ENCODE results near the gene VGF. TPM values are rescaled to one million over a fixed set of nuclear protein-coding genes. Genes with fewer than 3 reads are reported as not detected.
A peak's percentile ranks its signal among the peaks of the same experiment; 100 is the strongest.

VGF gene
- polyA plus RNA-seq, 5 donors, result 0.54 to 1.4 (median 0.90) TPM

DNA sequence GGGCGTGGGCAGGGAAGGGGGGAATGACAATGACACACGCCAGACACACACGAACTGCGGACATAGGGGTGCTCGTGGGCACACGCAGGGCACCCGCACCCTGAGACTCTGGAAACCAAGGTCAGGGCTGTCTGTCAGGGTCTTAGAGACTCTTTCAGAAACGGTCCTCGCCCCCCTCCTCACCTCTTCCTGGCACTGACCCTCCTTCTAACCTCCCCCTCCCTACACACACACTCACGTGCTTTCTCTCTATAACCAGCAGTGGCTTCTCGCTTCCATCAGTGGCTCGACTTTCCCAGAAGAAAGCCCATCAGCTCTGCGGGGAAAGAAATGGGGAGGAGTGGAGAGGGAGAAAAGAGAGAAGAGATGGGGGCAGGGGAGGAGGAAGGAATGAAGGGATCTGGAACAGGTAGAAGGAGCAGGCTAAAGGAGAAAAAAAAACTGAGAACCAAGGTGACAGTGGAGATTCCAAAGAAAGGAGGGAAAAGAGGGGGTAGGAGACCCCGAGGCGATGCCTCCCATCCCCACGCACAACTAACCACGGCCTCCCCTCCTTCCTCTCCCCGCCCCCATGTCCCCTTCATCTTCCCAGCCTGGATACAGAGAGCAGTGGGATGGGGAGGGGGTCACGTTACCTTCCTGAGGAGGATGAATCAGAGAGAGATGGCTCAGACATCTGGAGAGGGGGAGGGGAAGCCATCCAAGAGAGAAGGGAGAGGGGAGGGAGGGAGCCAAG lies 1.7 kb upstream of the VGF start:
- DNase-seq, result no peak

DNA sequence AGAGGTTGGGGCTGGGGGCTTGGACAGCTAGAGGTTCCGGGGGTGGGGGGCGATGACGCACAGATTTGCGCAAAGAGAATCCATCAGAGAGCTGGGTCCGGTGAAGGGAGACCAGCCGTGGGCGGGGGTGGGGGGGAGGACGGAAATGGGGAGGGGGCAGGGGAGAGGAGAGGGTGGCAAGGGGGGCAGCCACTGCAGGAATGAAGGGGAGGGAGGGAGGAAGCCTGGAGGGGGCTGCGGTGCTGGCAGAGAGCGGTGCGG lies 1.2 kb upstream of the VGF start:
- DNase-seq, result no peak

DNA sequence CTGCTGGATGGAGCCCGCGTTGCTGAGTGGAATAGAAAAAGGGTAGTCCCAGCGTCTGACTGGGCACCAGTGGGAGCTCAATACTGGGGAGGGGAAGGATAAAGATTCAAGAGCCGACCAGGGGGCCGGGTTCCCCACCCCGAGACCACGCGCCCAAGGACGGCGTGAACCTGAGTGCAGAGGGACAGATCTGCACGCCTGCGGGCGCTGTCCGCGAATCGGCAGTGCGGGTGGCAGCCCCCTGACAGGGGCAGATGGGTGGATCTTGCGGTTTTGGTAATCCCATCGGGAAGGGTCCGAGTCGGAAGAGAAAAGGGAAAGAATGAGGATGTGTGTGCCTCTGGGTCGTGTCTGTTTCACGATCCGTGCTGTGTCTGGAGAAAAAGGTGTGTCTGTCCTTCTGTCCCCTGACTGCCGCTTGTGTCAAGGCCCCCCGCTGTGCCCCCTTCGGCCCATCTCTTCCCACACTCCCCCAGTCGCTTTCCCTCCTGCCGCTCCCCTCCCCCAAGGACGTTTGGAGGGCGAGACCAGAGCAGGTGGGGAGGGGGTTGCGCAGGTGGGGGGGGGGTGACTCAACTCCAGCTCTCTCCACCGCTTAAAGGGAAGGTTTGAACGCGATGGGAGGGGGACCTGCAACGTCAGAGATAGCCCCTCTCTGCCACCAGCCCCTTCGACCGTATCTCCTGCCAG lies 734 bp upstream of the VGF start:
- no peak for DNase-seq

DNA sequence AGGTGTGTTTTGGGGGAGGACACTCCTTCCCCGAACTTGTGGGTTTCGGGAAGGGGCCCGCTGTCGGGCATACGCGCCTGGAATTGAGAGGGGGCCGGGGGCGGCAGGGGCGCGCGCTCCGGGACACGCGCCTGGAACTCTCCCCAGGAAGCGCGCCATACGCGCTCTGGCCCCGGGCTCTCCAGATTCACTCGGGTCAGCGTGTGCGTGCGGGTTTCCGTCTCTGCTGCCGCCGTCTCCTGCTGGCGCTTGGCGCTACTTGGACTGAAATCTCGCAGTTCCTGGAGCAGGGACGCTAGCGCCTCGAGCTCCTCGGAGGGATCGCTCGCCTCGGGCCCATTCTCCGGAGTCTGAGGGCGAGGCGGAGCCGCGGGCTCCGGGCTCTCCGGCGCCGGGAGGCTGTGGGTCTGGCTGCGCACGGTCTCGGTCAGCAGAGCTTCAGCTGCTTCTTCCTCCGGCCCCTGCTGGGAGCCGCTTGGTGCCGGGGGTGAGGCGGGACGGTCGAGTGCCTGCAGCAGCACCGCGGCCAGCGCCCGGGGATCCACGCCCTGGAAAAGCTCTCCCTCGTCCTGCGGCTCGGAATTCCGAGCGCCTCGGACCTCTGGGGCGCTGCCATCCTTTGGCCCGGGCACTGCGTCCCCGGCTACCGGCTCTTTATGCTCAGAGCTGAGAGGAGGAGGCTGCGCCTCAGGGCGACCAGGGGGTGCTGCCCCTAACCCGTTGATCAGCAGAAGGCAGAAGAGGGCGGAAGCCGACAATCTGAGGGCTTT lies 1.1 kb downstream of the VGF start:
- no peak for DNase-seq

DNA sequence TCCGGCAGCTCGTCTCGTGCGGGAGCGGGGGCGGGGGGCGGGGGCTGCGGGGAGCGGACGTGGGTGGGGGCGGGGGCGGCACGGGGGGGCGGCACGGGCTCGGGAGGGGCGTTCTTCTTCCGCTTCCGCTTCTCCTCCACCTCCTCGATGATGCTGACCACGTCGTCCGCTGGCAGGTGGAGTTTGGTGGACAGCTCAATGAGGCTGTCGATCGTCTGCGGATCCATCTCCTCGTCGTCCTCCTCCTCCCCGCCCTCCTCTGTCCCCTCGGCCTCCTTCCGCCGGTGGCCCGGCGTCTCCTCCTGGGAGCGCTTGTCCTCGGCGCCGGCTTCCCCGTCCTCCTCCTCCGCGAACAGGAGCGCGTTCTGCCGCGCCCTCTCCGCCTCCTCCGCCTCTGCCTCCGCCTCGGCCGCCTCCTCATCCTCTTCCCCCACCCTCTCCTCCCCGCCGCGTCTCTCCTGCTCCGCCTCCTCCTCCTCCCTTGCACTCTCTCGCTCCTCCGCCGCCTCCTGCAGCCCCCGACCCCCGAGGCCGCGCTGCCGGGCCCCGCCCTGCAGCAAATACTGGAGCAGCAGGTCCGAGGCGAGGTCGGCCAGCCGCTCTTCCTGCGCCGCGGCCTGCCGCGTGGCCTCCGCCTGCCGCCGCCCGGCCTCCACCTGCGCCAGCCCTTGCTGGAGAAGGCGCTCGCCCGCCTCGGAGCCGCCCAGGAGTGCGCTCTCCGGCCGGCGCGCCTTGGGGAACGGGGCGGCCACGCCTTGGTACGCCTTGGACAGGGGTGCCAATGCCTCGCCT lies 1.9 kb downstream of the VGF start:
- no peak for DNase-seq

DNA sequence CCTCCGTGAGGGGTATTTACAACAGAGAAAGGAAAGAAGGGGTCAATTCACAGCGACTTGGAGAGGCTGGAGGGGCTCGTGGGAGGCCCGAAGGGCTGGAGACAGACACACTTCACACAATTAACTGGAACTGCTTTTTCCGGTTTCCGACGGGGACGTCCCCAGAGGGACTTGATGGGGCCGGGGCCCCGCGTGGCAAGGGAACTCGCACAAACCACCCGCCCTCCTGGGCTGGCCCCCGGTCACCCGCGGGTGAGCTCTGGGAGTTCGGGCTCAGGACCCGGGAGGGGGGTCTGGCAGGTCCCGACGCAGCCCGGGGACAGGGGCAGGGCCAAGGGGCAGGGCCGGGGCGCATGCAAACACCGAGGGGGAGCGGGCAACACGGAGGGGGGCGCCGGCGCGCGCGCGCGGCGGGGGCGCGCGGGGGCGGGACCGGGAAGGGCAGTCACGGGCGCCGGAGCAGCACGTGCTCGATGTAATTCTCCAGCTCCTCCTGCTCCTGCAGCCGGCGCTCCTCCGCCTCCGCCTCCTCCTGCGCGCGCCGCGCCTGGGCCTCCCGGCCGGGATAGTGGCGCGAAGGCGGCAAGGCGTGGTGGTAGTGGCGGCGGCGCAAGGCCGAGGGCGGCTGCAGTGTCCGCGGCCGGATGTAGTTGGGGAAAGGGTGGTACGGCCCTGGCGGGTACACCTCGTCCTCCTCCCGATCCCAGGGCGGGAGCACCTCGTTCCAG lies 2.7 kb downstream of the VGF start:
- DNase-seq, result no peak

DNA sequence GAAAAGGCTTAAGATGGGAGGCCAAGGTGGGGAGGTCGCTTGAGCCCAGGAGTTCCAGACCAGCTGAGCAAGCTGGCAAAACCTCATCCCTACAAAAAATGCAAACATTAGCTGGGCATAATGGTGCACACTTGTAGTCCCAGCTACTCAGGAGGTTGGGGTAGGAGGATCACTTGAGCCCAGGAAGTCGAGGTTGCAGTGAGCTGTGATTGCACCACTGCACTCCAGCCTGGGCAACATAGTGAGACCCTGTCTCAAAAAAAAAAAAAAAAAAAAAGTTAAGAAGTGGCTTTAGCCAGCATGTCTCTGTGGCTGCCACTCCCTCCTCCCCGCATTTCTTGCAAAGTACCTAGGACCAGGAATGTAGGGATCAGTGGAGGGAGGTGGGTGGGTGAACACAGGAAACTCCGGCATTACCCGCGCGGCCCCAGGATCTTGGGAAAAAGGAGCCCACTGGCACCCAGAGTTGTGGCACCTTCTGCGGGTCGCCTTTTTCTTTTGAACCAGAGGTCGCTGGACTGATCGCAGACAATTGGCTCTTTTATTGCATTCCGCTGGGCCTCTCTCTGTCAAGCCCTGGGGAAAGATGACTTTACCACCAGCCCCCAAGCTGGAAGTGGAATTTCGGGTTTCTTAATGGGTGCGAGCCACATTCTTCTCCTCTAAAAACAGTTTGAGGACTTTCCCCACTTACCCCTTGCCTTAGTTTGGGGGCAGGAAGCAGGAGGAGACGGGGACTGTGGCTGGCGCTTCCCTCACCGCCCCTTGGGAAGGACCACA lies 3.5 kb downstream of the VGF start:
- no peak for DNase-seq

DNA sequence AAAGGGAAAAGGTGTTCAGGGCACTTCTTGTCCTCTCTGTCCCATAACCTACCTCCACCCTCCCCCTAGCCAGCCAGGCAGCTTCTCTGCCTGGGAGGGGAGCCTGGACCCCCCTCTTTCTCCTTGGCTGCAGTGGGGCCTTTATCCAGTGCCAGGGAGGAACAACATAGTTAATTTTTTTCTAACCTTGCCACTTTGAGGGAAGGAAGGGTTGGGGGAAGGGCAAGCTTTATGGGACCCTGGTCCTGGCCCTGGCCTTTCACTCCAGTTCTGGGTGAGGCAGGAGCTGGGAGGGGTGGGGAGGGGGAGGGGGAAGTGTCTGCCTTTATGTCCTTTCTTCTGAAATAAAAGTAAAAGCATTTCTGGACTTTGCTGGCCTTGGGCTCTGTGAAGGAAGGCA lies 4.5 kb downstream of the VGF start:
- no peak for DNase-seq

DNA sequence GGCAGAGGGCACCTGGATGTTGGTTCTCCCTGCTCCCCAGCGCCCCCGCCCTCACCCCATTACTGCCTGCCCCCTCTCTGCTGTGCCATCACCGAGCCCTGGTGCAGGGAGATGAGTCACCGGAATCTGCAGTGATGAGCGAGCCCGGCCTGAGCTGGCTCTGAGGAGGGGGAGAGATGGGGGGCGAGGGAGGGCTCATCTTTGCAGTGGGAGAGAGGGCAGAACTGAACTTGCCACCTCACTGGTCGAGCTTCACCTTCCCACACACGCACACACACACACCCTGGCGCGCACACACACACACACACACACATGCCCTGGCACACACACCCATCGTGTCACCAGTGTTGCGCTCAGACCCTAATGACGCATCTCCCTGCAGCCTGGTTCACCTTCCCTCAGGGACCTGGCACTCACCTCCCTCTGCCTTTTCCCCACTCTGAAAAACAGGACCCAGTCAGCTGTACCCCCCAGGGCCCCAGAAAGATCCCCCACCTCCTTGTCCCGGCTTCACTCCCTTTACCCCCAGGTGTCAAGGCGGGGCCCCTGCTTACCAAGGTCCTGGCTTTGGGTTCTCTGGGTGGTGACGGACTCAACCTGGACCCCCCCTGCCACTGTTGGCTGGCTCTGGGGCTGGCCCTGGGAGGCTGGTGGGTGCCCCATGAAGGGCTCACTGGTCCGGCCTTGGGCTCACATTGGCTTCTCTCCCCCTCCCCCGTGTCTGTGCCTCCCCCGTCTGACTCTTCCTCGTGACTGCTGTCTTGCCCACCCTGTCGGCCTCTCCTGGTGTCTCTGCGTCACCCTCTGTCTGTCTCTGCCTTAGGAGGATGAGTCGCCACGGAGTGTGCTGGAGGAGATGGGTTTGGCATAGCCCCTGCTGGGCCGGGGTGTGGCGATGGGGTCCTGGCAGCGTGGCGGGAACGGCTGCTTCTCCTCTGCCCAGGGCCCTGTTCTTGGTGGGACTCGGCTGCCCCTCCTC lies 5.4 kb downstream of the VGF start:
- DNase-seq, result no peak

DNA sequence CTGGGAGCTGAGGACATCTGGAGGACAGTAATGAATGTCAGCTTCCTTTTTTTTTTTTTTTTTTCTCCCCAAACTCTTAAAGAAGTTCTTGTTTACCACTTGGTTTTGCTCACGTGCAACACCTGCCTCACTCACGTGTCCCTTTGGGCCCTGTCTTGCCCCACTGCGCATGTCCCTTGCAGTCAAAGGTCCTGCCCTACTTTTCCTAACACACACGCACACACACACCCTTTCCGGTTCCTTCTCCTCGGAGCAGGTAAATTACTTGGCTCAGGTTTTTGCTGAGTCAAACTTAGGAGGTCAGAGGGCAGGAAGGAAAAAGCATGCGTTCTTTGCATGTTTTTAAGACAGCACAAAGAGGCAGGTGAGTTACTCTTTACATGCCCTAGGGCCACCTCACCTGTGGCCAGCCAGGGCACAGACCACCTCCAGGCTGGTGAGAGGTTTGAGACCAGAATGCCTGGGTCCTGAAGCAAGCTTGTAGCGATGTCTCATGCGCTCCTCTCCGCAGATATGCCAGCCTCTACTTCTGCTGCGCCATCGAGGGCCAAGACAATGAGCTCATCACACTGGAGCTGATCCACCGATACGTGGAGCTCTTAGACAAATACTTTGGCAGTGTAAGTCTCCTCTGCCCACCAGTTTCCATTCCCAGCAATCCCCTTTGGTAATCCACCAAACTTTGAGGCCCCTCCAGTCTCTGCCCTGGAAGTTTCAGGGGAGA lies 8.3 kb downstream of the VGF start:
- DNase-seq, result no peak

DNA sequence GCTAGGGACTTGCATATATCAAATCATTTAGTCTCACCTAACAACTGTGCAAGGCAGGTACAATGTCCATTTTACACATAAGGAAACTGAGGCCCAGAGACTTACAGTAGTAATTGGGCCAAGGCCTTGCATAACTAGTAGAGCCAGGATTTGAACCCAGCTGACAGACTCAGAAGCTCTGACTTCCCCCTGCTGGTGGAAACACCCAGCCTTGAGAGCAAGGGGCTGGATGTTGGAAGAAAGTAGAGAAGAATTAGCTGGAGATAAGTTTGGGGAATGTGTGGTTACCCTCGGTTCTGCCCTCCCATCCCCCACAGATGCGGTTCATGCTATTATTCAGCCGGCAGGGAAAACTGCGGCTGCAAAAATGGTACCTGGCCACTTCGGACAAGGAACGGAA lies 9.1 kb downstream of the VGF start:
- no peak for DNase-seq

DNA sequence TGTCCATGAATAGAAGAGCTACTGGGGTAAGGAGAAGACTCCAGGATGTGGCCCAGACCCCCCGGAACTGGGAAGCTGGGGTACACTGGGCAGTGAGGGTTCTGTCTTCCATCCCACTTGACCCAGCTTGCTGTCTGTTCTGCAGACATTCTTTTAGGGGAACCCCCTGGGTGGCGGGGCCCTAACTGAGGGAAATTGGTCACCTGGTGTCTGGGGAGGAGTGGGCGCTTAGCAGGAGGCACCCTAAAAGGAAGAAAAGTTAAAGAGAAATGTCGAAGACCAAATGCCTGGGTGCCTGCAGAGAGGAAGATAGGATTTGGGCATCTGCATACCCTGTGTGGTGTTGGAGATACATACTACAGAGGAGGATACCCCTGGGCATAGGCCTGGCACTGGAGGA lies 10.1 kb downstream of the VGF start:
- no peak for DNase-seq

DNA sequence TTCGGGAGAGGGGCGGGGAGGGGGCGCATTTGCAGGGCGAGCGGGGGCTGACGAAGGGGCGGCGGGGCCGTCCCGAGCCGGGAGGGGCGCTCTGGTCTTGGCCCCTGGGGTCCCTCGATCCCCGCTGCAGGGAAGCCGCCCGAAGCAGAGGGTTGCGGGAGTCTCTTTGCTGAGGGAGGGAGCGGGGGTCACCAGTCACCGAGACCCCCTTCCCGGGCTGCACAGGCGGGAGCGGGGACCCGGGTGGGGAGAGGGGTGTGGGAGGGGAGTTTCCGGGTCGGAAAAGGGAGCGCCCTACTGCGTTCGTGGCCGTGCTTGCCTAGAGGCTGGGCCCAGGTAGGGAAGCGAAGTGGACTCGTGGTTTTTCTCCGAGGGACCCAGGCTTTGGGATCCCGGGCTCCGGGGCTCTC lies 10.7 kb downstream of the VGF start:
- DNase-seq, result no peak

DNA sequence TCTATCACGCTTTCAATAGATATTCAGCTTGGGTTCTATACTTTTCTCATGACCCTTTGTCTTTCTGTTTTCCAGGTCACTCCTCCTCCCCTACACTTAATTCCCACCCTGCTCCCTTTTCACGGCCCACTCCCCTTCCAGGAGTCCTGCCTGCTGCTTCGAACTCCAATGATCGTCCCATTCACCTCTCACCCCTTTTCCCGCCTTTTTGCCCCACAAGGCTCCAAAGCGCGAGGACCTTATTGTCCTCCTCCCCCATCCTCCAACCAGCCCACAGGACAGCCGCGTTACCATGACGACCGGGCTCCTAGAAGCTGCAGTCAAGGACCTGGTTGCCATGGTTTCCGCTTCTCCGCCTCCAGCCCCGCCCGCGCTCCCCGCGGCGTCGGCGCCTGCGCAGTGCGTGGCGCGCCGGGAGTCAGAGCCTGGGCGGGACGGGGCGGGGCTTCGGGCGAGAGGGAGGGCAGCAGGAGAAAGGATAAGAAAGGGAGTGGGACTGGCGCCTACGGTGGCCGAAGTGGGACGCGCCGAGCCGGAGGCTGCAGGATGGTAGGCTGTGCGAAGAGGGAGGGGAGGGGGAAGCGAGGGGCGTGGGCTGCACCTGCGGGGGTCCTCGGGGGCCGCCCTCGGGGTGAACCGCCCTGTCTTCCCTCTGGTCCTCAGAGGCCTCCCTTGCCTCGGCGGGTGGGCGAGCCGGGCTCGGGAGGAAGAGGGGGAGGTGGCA lies 11.2 kb downstream of the VGF start, which contains the start of gene AP1S1:
TSS of gene AP1S1 (plus strand) at position 508 of the 724 bp plus-strand sequence. CDS start at position 547, 39 bp downstream.
- DNase-seq, result peak; percentile 93

DNA sequence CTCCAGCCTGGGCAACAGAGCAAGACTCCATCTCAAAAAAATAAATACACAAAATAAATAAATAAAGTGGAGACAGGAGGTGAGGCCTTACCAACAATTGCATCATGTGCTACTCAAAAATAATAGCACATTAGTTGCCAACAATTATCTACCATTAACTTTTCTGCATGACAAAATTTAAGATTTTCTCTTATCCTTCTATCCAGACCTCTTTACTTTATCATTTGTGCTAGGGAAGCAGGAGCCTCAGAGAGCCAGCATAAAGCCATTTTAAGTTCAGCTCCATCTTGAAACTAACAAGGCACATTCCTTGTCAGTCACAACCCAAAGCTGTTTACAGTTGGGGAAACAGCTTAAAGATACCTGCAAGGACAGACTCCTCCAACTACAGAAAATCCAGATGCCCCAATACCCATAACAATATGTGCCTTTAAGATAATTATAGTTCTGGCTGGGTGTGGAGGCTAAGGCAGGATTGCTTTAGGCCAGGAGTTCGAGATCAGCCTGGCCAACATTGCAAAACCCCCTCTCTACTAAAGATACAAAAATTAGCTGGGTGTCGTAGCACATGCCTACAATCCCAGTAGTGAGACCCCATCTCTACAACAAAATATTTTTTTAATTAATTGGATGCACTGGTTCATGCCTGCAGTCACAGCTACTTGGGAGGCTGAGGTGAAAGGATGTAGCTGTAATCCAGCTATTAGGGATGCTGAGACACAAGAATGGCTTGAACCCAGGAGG lies 13.3 kb downstream of the VGF start:
- DNase-seq, result no peak

DNA sequence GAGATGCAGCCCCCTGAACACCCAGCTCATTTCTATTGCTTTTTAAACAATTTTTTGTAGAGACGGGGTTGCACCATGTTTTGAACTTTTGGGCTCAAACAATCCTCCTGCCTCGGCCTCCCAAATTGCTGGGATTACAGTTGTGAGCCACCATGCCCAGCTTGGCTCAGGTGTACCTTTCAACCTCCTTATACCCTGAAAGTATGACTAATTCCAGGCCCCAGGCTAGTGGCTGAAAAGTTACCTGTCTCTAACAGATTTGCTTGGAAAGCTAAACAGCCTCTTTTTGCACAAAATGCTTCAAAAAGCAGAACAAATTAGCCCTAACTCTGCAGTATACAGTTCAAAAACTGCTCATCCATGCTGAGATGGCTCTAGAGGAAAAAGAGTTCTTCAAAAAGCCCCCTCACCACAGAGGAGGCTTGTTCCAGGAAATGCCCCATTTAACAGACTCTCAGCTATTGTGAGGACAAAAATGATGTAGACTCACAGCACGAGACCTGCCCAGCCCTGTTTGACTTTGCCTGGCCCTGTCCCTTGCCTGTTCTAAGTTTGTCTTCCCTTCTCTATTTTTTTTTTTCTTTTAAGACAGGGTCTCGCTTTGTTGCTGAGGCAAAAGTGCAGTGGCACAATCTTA lies 24.5 kb downstream of the VGF start:
- DNase-seq, result no peak

DNA sequence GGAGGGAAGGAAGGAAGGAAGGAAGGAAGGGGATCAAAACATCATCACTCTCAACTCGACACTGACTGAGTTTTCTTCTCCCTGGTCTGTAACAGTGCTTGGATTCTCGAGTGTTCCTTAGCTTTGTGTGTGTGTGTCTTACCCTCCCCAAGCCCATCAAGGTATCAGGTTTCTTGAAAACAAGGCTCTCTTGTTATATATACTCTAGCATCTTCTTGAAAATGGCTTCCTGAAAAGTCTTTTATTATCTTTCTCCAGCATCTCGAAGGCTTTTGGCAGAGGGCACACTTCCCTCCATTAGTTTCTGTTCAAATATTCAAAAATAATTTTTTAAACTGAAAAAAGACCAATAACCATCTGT lies 25.1 kb downstream of the VGF start:
- DNase-seq, result no peak
